GM12878 (cell line): ENCODE results near the gene LMX1B. TPM values are rescaled to one million over a fixed set of nuclear protein-coding genes. Genes with fewer than 3 reads are reported as not detected.

Experiments
- ATAC-seq: fragments of 200-7000 bp; cut with Tn5 transposase; 3 replicates; pipeline ENCODE4 v1.9.1; 2020; ENCODE audit warnings: mild to moderate bottlenecking, moderate library complexity
- BruUV-seq: library from RNA; stranded (reverse); fragments of 400-500 nt; replicated peaks from 2 replicates; lab custom pipeline; 2021; lab: Mats Ljungman, UMichigan
- CTCF ChIA-PET: fragments of 300-600 bp; sonication (Branson Sonifier 250); formaldehyde crosslinking; extraction: SDS; loops from one replicate; lab custom pipeline; 2021; ENCODE audit warnings: inconsistent platforms; lab: Yijun Ruan, JAX
- POLR2A ChIA-PET: fragments of 350-600 bp; formaldehyde crosslinking; extraction: SDS; loops from one replicate; lab custom pipeline; 2021; ENCODE audit warnings: inconsistent platforms; lab: Charles Lee
- RAD21 ChIA-PET: fragments of 300-600 bp; sonication (Branson Sonifier 250); formaldehyde crosslinking; loops from one replicate; lab custom pipeline; 2023; ENCODE audit warnings: antibody characterized with exemption; ENCODE audit not compliant: unreplicated experiment; lab: Charles Lee
- SMC1A ChIA-PET: fragments of 300-600 bp; sonication (Branson Sonifier 250); formaldehyde crosslinking; loops from one replicate; lab custom pipeline; 2023; ENCODE audit not compliant: unreplicated experiment, uncharacterized antibody; lab: Charles Lee
- DNase-seq: peaks from one replicate; pipeline ENCODE4 v3.0.0-alpha.2; 2011; ENCODE audit warnings: low read depth, low spot score
- FAIRE-seq: peaks from 3 replicates; lab custom pipeline; 2011; peaks lifted over from hg19 to GRCh38; lab: Jason Lieb, UNC
- H2AFZ ChIP-seq: 2 replicates; pipeline ENCODE4 v1.6.0; 2011; ENCODE audit warnings: low read depth, low read length, control low read depth; ENCODE audit not compliant: control insufficient read depth
- H3K27ac ChIP-seq: 2 replicates; pipeline ENCODE4 v1.5.1; 2011; ENCODE audit warnings: control low read depth; ENCODE audit not compliant: control insufficient read depth, insufficient read depth
- H3K27me3 ChIP-seq, 2 experiments: replicated peaks in 1 of 2; 2 replicates each; pipeline versions ENCODE4 v1.6.0 to v1.6.1; 2011; ENCODE audit warnings: low read length in 1 of 2; ENCODE audit not compliant: control insufficient read depth in 2 of 2, insufficient read depth in 2 of 2
- H3K36me3 ChIP-seq, 2 experiments: 2 replicates each; pipeline ENCODE4 v1.5.1; 2011; ENCODE audit warnings: low read length in 1 of 2; ENCODE audit not compliant: control insufficient read depth in 2 of 2, insufficient read depth in 2 of 2
- H3K4me1 ChIP-seq: 2 replicates; pipeline ENCODE4 v1.6.1; 2011; ENCODE audit warnings: mild to moderate bottlenecking, low read length, moderate library complexity, mixed read lengths; ENCODE audit not compliant: control insufficient read depth, insufficient read depth
- H3K4me2 ChIP-seq: 2 replicates; pipeline ENCODE4 v1.6.0; 2011; ENCODE audit warnings: control low read depth; ENCODE audit not compliant: control insufficient read depth, insufficient read depth
- H3K4me3 ChIP-seq: fragments of 200-600 bp; sonication (generic); 2 replicates; pipeline ENCODE4 v1.5.1; 2016
- H3K79me2 ChIP-seq: 2 replicates; pipeline ENCODE4 v1.6.0; 2011; ENCODE audit warnings: low read length; ENCODE audit not compliant: control insufficient read depth, insufficient read depth
- H3K9ac ChIP-seq: 2 replicates; pipeline ENCODE4 v1.8.0; 2011; ENCODE audit warnings: low read length, control low read depth, mixed read lengths; ENCODE audit not compliant: control insufficient read depth, insufficient read depth
- H3K9me3 ChIP-seq: replicated peaks from 3 replicates; pipeline ENCODE4 v1.5.1; 2011; ENCODE audit warnings: mild to moderate bottlenecking, low read length; ENCODE audit not compliant: control insufficient read depth, insufficient read depth
- H4K20me1 ChIP-seq: 2 replicates; pipeline ENCODE4 v1.6.0; 2011; ENCODE audit not compliant: control insufficient read depth, insufficient read depth
- BCL11A ChIP-seq: IDR thresholded peaks from 2 replicates; pipeline ENCODE4 v1.6.1; 2011; ENCODE audit warnings: low read depth, low read length
- BHLHE40 ChIP-seq, 2 experiments: fragments of 450-650 bp in 1 of 2; IDR thresholded peaks; 2 replicates each; pipeline ENCODE4 v1.6.1; 2011 to 2017; ENCODE audit warnings: low read depth in 2 of 2, borderline replicate concordance in 1 of 2, improper control_type of control experiment in 1 of 2, low read length in 1 of 2, mild to moderate bottlenecking in 1 of 2
- CEBPB ChIP-seq, 2 experiments: fragments of 150-350 bp in 1 of 2; IDR thresholded peaks; 2 replicates each; pipeline ENCODE4 v1.6.1; 2012 to 2014; ENCODE audit warnings: low read depth in 2 of 2, low read length in 2 of 2, borderline replicate concordance in 1 of 2, inconsistent platforms in 1 of 2
- KLF5 ChIP-seq: fragments of 450-650 bp; IDR thresholded peaks from 2 replicates; pipeline ENCODE4 v1.6.1; 2014; ENCODE audit warnings: mild to moderate bottlenecking; ENCODE audit not compliant: partially characterized antibody
- MYC ChIP-seq: IDR thresholded peaks from 2 replicates; pipeline ENCODE4 v1.6.1; 2011; ENCODE audit warnings: mild to moderate bottlenecking, low read length, moderate library complexity, inconsistent platforms; ENCODE audit not compliant: insufficient read depth, insufficient replicate concordance, insufficient read length, severe bottlenecking
- NRF1 ChIP-seq: conservative IDR thresholded peaks from 2 replicates; pipeline ENCODE4 v1.6.1; 2011; ENCODE audit warnings: mild to moderate bottlenecking, low read depth, low read length, improper control_type of control experiment
- PAX5 ChIP-seq: IDR thresholded peaks from 2 replicates; pipeline ENCODE4 v1.6.1; 2011; ENCODE audit warnings: low read depth, low read length, borderline replicate concordance
- PRDM15 ChIP-seq: fragments of 450-650 bp; formaldehyde crosslinking; IDR thresholded peaks from 2 replicates; pipeline ENCODE4 v1.4.0; 2020; ENCODE audit warnings: mild to moderate bottlenecking, moderate library complexity
- RBBP5 ChIP-seq: fragments of 200-600 bp; sonication (generic); conservative IDR thresholded peaks from 2 replicates; pipeline ENCODE4 v1.6.1; 2016
- RELB ChIP-seq: fragments of 450-650 bp; IDR thresholded peaks from 2 replicates; pipeline ENCODE4 v1.6.1; 2017; ENCODE audit warnings: low read depth, mild to moderate bottlenecking, moderate library complexity
- SIN3A ChIP-seq: IDR thresholded peaks from 2 replicates; pipeline ENCODE4 v1.6.1; 2012; ENCODE audit warnings: low read depth, low read length, improper control_type of control experiment
- STAT3 ChIP-seq: IDR thresholded peaks from 2 replicates; pipeline ENCODE4 v1.6.1; 2011; ENCODE audit warnings: low read depth, low read length, improper control_type of control experiment
- TAF1 ChIP-seq: IDR thresholded peaks from 2 replicates; pipeline ENCODE4 v1.6.1; 2011; ENCODE audit warnings: mild to moderate bottlenecking, low read depth, low read length, borderline replicate concordance
- ZBTB40 ChIP-seq: fragments of 450-650 bp; IDR thresholded peaks from 2 replicates; pipeline ENCODE4 v1.6.1; 2016; ENCODE audit warnings: mild to moderate bottlenecking, moderate library complexity, borderline replicate concordance
- ZNF384 ChIP-seq: IDR thresholded peaks from 2 replicates; pipeline ENCODE4 v1.6.1; 2012; ENCODE audit warnings: low read depth, mild to moderate bottlenecking, low read length, improper control_type of control experiment, borderline replicate concordance
- WGBS: methylation state at CpG from one replicate; pipeline ENCODE4 v1.1.6; 2016; ENCODE audit warnings: low lambda C conversion rate; ENCODE audit not compliant: insufficient replicate concordance, insufficient coverage; ENCODE audit errors: missing lambda C conversion rate; 5-methylcytosine and 5-hydroxymethylcytosine counted together
- in situ Hi-C: fragments of 300-500 bp; cut with MboI; formaldehyde crosslinking; loops from 9 replicates; pipeline ENCODE4 v1.14.3; 2018; ENCODE audit warnings: mixed read lengths
- intact Hi-C: fragments of 100-400 bp; cut with micrococcal nuclease; formaldehyde crosslinking; loops from one replicate; pipeline ENCODE4 v1.14.2; 2022; ENCODE audit not compliant: unreplicated experiment
- polyA plus RNA-seq, 11 experiments: library from polyadenylated mRNA; depleted of rRNA in 4 of 11; unstranded in 6 of 11; stranded (reverse) in 5 of 11; fragments of >200 nt; fragmentation: Nextera tagmentation in 4 of 11; fragmentation: Illumina TruSeq in 1 of 11; extraction: Ambion mirVana in 4 of 11; extraction: Trizol in 1 of 11; gene quantifications; 1 replicate in 1 of 11; 2 replicates in 10 of 11; pipeline versions ENCODE4 v1.2.1 to v1.2.3, GENCODE V29; 2011 to 2016; ENCODE audit warnings: inconsistent platforms in 2 of 11, missing spikeins in 2 of 11, low read depth in 1 of 11
- total RNA-seq, 4 experiments: library from RNA; depleted of rRNA in 3 of 4; stranded (reverse); fragments of >200 nt in 3 of 4; fragmentation: Illumina TruSeq in 1 of 4; extraction: Trizol in 1 of 4; gene quantifications; 2 replicates each; pipeline versions ENCODE4 v1.2.1 to v1.2.3, GENCODE V29; 2013 to 2021

The LMX1B gene
- total and polyA plus RNA-seq, 10 of the 15 experiments (the other 5 are each of a cell fraction or from before 2014, with no cell fraction given), result not detected

GRCh38 chr9:126607086-126607485 lies 6.6 kb upstream of the LMX1B start:
- DNase-seq (no peak), ATAC-seq (no peak), FAIRE-seq (no peak)
- H3K9me3 ChIP-seq, result no peaks in the 10 kb centered on the region
- peaks cover 2 to 10% of the 10 kb centered on the region in 2 experiments; a peak in 3 of 4 replicates for H3K27me3 ChIP-seq
- 0% methylated on average over 1 of the region's 1 CpG for WGBS
- no peak overlapping the region for H3K9ac ChIP-seq
- no peak overlapping the region for H3K27ac ChIP-seq
- ChIA-PET SMC1A (no interaction called here), CTCF (no interaction called here), RAD21 (no interaction called here), POLR2A (interaction anchor here (0.6 to 0.7 kb wide), 2 partner anchors 13 to 1065 kb away, joined by 7 to 9 read pairs; no protein-coding TSS in a partner anchor)
- H3K4me1 ChIP-seq, result no peaks in the 10 kb centered on the region
- no peak overlapping the region for H3K4me2 ChIP-seq
- H3K36me3 ChIP-seq, result no peaks in the 10 kb centered on the region
- no peaks in the 10 kb centered on the region for H3K79me2 ChIP-seq
- BruUV-seq, result no TSS peak
- in situ Hi-C loops (loop anchor here (5.0 kb wide), 1 partner anchor 175 kb away; no protein-coding TSS in a partner anchor), intact Hi-C loops (no loop called here)
- no peak overlapping the region for H3K4me3 ChIP-seq
- H4K20me1 ChIP-seq, result no peaks in the 10 kb centered on the region; the same call in 1 of the 2 replicates
- no peak overlapping the region for H2AFZ ChIP-seq
- TF ChIP-seq RBBP5 (no peak), MYC (no peak), NRF1 (no peak), ZBTB40 (no peak), BHLHE40 (IDR thresholded peaks at IDR 0.05; ENCODE audit: borderline replicate concordance in 1 of 2, low read depth in 2 of 2, low read length in 1 of 2) (no peak), KLF5 (no peak), SIN3A (no peak), PRDM15 (no peak), BCL11A (no peak), CEBPB (IDR thresholded peaks at IDR 0.05; ENCODE audit: borderline replicate concordance in 1 of 2, low read depth in 2 of 2, low read length in 2 of 2) (no peak), TAF1 (no peak), RELB (no peak), ZNF384 (no peak), PAX5 (no peak), STAT3 (no peak)
